GM21786 (cell line): ENCODE measurements around the gene GP1BB.
"Not testable (repeated sequence)": the region's sequence is repeated elsewhere in the genome, so short reads cannot be mapped to it uniquely, and the experiment has no call there.

Experiments used
- ATAC-seq: cut with Tn5 transposase; IDR thresholded peaks from one replicate; pipeline ENCODE4 v1.9.1; 2021; ENCODE audit not compliant: unreplicated experiment

The GP1BB gene

DNA sequence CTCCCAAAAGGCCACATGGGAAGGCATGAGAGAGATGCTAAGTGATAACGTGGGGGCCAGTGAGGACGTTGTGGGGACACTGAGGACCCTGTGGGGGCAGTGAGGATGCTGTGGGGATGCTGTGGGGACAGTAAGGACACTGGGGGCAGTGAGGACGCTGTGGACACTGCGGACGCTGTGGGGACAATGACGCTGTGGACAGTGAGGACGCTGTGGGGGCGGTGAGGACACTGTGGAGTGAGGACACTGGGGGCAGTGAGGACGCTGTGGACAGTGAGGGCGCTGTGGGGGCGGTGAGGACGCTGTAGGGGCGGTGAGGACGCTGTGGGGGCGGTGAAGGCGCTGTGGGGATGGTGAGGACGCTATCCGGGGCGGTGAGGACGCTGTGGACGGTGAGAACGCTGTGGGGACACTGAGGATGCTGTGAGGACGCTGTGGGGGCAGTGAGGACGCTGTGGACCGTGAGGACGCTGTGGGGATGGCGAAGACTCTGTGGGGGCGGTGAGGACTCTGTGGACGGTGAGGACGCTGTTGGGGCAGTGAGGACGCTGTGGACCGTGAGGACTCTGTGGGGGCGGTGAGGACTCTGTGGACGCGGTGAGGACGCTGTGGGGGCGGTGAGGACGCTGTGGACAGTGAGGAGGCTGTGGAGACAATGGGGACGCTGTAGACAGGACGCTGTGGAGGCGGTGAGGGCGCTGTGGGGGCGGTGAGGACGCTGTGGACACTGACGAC is 1.8 kb downstream of the GP1BB start:
- no peak for ATAC-seq

DNA sequence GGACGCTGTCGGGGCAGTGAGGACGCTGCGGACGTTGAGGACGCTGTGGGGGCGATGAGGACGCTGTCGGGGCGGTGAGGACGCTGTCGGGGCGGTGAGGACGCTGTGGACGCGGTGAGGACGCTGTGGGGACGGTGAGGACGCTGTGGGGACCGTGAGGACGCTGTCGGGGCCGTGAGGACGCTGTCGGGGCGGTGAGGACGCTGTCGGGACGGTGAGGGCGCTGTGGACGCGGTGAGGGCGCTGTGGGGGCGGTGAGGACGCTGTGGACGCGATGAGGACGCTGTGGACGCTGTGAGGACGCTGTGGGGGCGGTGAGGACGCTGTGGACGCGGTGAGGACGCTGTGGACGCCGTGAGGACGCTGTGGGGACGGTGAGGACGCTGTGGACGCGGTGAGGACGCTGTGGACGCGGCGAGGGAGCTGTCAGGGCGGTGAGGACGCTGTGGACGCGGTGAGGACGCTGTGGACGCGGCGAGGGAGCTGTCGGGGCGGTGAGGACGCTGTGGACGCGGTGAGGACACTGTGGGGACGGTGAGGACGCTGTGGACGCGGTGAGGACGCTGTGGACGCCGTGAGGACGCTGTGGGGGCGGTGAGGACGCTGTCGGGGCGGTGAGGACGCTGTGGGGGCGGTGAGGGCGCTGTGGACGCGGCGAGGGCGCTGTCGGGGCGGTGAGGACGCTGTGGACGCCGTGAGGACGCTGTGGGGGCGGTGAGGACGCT is 2.9 kb downstream of the GP1BB start:
- not testable (repeated sequence) for ATAC-seq

GRCh38 chr22:19727310-19728150 is 4.2 kb downstream of the GP1BB start:
- no peak for ATAC-seq

DNA sequence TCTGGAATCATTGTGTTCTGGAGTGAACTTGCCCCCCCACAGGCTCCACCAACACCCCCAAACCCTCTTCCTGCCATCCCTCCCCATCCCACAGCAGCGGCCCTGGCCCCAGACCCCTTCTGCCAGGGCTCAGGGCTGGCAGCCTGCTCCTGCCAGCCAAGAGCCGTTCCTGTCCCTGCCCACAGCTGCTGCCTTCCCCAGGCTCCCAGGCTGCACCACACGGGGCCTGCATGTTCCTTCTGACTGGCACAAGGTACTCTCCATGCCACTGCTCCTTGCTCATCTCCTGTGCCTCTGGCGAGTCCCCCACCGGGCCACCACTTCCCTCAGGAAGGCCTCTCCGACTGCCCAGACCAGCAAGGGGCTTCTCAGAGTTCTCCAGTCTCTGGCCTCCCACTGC is 4.9 kb downstream of the GP1BB start:
- ATAC-seq: no peak

- no peak for ATAC-seq
These were observed 5.5 kb downstream of the GP1BB start for GRCh38 chr22:19728836-19729235.

DNA sequence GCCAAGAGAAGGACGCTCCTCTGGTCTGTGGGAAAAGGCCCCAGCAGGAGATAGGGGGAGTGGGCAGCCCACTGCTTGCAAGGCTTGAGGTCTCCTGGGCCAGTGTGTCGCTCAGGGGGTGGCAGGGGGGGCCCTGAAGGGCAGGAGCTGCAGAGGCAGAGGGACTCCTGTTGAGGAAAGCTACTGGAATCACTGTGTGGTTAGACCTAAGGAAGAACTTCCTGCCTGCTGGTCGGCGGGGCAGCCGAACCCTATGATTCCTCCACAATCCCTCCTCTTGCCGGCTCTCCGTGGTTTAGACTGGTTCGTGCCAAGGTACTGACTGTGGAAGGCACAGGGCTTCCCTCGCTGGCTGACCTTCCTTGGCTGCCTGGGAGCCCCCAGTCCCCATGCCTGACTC is 6.2 kb downstream of the GP1BB start:
- no peak for ATAC-seq

- no peak for ATAC-seq
These were observed 6.9 kb downstream of the GP1BB start for GRCh38 chr22:19730198-19730597.

DNA sequence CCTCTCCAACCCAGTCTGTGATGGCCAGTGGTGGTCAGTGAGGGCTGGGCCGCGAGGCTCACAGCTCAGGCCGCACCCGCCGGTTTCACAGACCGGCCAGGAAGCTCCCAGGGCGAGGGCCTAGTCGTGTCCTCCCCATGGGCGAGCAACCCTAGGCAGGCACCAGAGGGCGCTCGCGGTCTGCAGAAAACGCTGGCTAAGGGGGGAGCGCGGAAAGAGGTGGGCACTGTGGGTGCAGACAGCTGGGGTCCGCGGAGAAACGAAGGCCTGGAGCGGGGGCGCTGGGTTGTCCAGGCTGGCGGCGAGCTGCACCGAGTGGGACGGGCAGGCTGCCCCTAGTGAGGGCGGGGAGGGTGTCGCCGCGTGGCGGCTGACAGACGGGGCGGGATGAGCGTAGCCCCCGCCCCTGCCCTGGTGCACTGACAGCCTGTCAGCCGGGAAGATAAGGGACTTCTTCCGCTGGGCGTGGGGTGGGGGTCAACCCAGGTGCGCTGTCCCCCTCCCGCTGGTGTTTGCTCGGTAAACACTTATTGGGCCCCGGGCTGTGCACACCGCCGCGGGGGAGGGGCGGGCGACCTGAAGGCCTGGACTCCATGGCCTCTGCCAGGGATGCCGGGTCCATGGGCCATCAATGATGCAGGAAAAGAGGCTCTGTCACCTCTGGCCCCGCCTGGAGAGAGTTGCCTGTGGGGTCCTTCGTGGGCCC is 7.5 kb downstream of the GP1BB start:
- ATAC-seq: no peak

DNA sequence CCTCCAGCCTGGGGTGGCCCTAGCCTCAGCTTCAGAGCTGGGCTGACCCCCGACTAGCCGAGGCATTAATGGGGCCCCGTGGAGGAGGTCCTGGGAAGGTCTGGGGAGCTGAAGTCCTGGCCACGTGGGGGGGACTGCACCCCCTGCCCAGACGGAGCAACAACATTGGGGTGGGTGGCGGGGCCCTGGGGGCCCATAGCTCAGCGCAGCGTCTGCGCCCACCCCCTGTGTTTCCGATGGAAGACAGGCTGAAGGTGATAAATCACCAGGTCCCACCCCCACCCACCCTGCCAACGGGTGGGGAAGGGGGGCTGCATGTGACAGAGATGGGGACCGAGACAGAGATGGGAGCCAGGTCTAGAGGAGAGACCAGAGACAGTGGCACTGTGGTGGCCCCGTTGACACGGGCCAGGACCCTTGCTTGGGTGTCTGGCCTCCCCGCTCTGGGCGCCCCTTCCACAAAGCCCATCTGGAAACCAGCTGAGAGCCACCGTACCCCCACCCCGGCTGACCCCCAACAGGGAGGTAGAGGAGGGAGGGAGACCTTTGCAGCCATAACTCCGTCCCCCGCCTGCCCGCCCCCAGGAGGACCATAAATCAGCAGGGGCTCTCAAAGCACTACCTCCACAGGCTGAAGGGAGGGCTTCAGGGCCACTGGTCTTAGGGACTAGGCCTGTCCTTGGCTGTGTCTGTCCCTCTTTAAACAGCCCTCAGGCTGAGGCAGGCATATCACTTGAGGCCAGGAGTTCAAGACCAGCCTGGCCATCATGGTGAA is 8.2 kb downstream of the GP1BB start:
- no peak for ATAC-seq

DNA sequence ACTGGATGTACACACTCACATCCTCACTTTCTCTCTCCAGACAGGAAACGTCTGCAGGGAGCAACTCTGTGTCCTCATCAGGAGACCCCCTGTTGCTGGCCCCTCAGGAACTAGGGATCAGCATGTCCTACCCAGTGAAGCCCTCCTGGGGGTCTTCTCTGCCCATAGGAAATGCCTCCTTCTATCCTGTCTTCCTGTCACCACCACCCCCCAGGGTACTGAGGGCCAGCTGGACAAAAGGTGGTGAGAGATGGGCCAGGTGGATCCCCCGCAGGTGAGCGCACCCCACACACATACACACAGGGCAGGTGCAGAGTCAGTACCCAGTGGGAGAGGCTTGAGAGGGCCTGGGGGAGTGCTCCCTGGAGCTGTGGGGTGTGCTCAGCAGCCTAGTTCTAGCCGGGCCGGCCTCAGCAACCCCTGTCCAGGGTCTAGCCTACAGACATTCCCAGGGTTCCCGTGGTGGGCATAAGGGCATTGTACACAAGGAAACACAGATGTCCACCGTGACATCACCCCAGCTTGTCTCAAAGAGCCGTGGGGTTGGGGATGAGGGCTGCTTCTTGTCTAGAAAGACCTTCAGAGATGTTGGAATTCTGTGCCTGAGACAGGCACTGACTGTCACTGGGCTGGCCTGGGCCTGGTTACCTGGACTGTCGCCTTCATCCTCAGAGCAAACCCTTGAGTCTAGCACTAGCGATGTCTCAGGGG is 9.2 kb downstream of the GP1BB start:
- ATAC-seq: no peak

DNA sequence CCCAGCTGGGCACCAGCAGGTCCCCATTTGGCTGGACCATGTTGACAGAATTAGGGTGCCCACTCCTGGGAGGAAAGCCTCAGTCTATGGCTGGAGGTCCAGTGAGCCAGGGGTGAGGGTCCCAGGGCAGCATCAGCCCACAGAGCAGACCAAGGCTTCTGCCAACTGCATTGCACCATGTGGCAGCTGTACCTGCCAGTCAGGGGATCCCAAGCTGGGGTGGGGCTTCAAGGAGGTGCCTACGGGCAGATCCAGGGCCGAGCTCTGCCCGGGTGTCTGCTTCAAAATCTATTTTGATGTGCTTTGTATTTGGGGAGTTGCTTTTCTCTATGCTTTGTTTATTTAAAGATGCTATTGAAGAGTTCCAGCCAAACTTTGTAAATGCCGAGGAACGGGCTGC is 10.4 kb downstream of the GP1BB start:
- ATAC-seq: no peak

DNA sequence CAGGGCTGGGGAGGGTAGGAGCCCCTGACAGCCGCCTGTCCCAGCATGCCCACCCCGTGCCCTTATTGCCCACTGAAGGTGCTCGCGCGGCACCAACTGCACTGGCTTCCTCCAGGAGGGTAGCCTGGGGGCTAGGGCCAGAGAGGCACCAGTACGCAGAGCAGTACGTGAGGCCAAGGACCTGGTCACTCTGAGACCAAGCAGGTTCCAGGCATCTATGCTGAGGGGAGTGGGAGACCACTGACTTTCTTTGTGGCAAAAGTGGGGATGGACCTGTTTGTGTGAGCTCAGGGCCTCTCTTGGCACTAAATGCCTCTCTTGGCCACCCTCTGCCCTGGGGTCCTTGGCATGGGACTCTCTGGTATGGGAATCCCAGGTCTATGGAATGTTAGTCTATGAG is 10.8 kb downstream of the GP1BB start:
- ATAC-seq: no peak

GRCh38 chr22:19734837-19735382 is 11.6 kb downstream of the GP1BB start:
- ATAC-seq: no peak

DNA sequence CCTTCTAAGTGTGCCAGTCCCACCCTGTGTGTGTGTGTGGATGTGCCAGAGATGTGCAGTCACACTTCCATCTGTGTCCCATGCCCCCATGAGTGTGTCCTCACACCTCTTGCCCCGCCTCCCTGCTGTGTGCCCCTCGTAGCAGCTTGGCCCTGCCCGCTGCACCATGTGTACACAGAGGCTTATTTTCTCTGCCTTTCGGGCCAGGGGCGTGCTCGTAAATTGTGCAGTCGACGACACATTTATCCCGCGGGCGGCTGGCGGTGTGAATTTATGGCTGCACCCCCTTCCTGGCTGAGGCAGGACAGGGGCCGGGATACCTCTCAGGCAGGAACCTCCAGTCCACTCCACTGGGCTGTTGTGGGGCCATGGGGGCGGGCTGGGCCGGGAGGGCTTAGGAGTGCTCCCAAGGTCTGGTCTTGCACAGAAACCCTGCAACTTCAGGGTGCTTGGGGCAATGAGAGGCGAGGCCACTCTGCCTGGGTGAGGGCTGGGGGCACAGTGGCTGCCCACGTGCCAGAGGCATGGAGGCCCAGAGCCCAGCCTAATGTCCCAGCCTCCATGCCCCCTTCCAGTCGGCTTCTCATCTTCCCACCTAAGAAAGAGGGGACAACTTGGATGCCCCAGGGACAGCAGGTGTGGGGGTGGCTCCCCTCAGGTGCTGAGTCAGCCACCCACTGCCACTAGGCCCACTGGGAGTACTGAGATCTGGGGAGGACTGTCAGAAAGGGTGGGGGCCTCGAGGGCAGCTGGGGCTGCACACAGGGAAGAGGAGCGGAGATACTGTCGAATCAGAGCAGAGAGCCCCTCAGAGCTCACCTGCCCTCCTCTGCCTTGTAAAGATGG is 12.5 kb downstream of the GP1BB start:
- no peak for ATAC-seq

GRCh38 chr22:19737846-19738663 is 14.7 kb downstream of the GP1BB start:
- ATAC-seq: no peak

DNA sequence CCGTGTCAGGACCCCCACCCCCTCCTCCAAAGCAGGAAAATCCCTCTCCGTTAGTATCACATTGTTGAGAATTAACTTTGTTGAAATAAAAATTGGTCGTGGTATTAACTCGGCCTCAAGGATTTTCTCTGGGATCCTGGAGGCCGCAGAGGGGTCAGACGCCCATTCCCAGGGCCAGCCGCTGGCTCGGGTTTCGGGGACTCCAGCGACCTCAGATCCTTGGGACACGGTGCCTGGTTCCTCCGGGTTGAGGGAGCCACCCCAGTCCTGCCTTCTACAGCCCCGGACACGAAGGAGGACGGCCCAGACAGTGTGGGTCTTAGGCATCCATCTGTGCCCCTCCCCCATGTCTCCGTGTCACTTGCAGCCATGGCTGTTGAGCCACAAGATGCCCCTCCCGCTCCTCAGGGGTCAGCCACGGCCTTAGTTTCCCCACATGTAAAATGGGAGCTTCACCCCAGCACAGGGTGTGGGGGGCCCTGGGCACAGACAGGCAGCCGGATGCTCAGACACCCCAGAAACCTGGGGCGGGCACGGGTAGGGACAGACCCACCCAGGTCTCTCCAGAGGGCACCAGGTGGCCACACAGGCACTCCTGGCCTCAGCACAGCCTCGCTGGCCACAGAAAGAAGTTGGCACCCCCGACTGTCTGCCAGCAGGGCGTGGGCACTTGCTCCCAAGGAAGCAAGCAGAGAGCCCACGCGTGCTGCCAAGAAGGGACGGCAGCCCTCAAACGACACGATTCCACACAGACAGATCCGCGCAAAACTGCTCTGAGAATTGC is 15.5 kb downstream of the GP1BB start:
- no peak for ATAC-seq

DNA sequence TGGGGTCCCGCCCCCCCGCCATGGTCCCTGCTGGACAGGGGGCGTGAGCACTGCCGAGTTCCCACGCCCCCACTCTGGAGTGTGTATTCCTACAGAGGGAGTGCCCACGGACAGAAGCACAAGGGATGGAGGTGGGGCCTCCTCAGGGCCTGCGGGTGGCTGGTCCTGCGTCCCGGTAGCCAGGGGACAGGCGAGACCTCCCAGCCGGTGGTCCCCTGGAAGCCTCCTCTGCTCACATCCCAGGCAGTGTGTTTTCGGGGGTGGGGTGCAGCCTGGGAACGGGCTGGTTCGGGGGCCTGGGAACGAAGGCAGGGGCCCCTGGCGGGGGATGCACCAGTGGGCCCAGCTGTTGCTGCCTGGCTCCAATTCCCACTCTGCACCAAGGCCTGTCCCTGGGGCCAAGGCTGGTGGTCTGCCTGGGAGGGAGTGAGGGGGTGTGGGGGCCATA is 16.1 kb downstream of the GP1BB start:
- no peak for ATAC-seq
